Activated naive CD4-positive, alpha-beta T cell treated with Interleukin-2 at 50 U/mL for 16 hours (primary cell): ENCODE results near the gene PEX16.

ENCODE experiments used
- DNase-seq: peaks from one replicate; pipeline ENCODE4 v3.0.0-alpha.2; 2020

The PEX16 gene

GRCh38 chr11:45871638-45872037 lies 46.0 kb downstream of the PEX16 start:
- DNase-seq, result no peak

GRCh38 chr11:45870706-45871105 lies 47.0 kb downstream of the PEX16 start:
- no peak for DNase-seq

GRCh38 chr11:45869551-45869950 lies 48.1 kb downstream of the PEX16 start:
- DNase-seq, result no peak

GRCh38 chr11:45864041-45864440 lies 53.6 kb downstream of the PEX16 start:
- DNase-seq, result no peak

- DNase-seq, result no peak
These were observed 56.7 kb downstream of the PEX16 start for GRCh38 chr11:45860764-45861510.

- DNase-seq, result no peak
These were observed 57.3 kb downstream of the PEX16 start for GRCh38 chr11:45860348-45860747.
